GM19043 (cell line): Measurements from ENCODE around the gene GFRA1.

Experiments
- ATAC-seq: cut with Tn5 transposase; IDR thresholded peaks from one replicate; pipeline ENCODE4 v1.9.1; 2021; ENCODE audit warnings: low read depth; ENCODE audit not compliant: unreplicated experiment

The GFRA1 gene

GRCh38 chr10:116109881-116110280 lies 163.1 kb downstream of the GFRA1 start:
- ATAC-seq = no peak

- ATAC-seq = no peak
Observed at GRCh38 chr10:116109481-116109880, 163.5 kb downstream of the GFRA1 start.

GRCh38 chr10:116108095-116108494 lies 164.9 kb downstream of the GFRA1 start:
- no peak for ATAC-seq

- no peak for ATAC-seq
Observed at GRCh38 chr10:116106611-116107010, 166.4 kb downstream of the GFRA1 start.

- no peak for ATAC-seq
Observed at GRCh38 chr10:116105264-116105663, 167.7 kb downstream of the GFRA1 start.

GRCh38 chr10:116104210-116104932 lies 168.6 kb downstream of the GFRA1 start:
- no peak for ATAC-seq

- no peak for ATAC-seq
Observed at GRCh38 chr10:116103668-116104067, 169.3 kb downstream of the GFRA1 start.

- ATAC-seq = no peak
Observed at GRCh38 chr10:116101616-116102315, 171.2 kb downstream of the GFRA1 start.

GRCh38 chr10:116100984-116101383 lies 172.0 kb downstream of the GFRA1 start:
- ATAC-seq = no peak

- ATAC-seq = no peak
Observed at GRCh38 chr10:116099023-116099420, 174.0 kb downstream of the GFRA1 start.

GRCh38 chr10:116098411-116099022 lies 174.5 kb downstream of the GFRA1 start:
- no peak for ATAC-seq

- ATAC-seq = no peak
Observed at GRCh38 chr10:116097239-116097784, 175.7 kb downstream of the GFRA1 start.

- no peak for ATAC-seq
Observed at GRCh38 chr10:116096526-116096925, 176.5 kb downstream of the GFRA1 start.

GRCh38 chr10:116094356-116094755 lies 178.7 kb downstream of the GFRA1 start:
- ATAC-seq = no peak

- no peak for ATAC-seq
Observed at GRCh38 chr10:116093031-116093430, 180.0 kb downstream of the GFRA1 start.

GRCh38 chr10:116088985-116089384 lies 184.0 kb downstream of the GFRA1 start:
- ATAC-seq = no peak

- no peak for ATAC-seq
Observed at GRCh38 chr10:116085323-116085722, 187.7 kb downstream of the GFRA1 start.

GRCh38 chr10:116084161-116084560 lies 188.8 kb downstream of the GFRA1 start:
- ATAC-seq = no peak

- ATAC-seq = no peak
Observed at GRCh38 chr10:116083226-116083762, 189.7 kb downstream of the GFRA1 start.

GRCh38 chr10:116082762-116083161 lies 190.2 kb downstream of the GFRA1 start:
- ATAC-seq = no peak

GRCh38 chr10:116082206-116082605 lies 190.8 kb downstream of the GFRA1 start:
- no peak for ATAC-seq
